ENCODE results near the gene SH3RF2.

SH3RF2 gene

DNA sequence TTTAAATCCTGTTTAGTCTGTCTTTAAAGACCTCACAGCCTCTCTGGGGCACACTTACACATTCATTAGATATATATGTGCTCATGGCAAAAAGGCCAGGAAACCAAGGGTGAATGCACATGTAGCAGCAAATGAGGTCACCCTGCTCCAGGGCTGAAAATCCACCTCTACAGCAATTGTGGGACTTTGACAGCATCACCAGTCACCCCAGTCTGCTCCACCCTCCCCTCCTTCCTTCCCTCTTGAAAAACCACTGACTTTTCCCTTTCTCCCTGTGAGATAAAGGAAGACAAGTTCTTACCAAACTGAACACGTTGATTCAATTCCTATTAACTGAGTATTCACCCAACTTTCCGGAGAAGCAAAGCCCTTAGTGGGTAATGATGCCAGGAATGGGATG lies 15.2 kb upstream of the SH3RF2 start:
- DNase-seq = no peak

DNA sequence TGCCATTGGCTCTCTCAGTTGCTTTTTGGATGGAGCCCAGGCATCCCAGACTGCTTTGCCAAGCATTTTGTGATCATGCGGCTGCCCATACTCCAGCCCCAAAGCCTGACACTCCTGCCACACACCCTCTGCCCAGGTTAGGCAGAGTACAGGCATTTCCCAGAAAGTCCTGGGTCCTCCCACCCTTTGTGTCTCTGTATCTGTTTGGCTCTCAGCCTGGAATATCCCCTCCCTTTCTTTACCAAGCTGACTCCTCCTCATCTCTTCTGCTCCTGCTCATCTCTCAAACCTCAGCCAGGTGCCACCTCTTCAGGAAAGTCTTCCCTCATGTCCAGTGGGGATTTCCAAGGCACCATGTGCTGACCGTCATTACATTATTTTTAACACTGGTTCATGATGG lies 14.3 kb upstream of the SH3RF2 start:
- DNase-seq = no peak

DNA sequence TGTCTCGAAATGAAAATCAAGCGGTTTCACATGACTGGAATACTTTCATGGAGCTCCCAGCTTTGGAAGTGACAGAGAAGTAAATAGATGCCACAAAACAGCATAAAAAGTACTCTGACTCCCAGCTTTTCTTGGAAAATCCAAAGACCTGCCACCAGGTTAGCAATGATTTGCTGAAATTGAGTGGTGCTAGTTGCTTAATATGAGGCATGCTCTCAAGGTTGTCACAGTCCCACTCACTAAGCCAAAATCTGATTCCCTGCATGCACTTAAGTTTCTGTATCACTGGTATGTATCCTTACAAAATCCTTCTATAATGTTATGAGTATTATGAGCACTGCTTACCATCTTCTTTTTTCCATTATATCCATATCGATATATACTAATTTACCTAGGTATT lies 13.0 kb upstream of the SH3RF2 start:
- DNase-seq = no peak

DNA sequence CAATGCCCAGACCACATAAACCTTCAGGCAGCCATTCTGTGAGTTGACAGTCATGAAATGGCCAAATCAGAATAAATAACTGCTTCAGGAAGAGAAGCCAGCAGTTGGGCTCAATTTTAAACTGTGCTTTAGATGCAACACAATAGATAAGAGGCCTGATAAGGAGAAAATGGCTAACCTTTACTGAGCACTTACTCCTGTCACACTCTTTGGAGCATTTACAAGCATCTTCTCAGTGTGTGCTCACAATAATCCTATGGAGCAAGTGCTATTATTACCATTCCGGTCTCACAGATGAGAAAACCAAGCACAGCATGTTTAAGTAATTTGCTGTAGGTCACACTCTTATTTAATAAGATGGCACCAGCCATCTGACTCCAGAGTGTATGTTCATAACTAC lies 11.5 kb upstream of the SH3RF2 start:
- no peak for DNase-seq

DNA sequence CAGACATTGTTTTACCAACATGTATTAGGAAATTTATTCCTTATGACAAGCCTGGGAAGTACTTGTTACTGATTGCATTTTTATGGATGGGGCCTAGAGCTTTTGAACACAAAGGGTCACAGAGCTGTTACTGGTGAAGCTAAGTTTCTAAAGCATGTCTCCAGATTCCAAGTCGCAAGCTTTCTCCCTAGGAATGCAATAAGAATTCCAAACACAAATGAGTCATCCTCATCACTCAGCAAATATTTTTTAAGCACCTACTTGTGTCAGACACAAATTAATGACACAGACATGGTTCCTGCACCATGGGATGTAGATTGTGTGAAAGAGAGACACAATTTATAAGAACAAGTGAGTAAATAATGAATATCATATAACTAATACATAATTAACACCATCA lies 11.0 kb upstream of the SH3RF2 start:
- no peak for DNase-seq

DNA sequence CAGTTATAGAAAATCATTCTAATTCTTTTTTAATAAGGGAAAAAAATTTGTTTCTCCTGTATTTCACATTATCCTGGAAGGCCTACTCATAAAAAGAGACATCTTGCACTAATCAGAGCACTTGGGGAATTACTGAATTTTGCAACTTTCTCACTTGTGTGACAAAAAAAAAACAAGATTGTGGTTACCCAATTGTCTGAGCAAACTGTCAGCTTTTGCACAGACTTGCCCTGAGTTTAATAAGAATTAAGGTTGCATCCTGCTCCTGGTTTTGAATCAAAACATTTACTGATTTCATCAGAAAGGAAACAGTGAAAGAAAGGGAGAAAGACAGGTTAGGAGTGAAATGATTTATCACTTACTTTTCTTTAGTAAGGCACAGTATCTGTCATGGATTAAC lies 10.6 kb upstream of the SH3RF2 start:
- DNase-seq = peak; percentile 77

DNA sequence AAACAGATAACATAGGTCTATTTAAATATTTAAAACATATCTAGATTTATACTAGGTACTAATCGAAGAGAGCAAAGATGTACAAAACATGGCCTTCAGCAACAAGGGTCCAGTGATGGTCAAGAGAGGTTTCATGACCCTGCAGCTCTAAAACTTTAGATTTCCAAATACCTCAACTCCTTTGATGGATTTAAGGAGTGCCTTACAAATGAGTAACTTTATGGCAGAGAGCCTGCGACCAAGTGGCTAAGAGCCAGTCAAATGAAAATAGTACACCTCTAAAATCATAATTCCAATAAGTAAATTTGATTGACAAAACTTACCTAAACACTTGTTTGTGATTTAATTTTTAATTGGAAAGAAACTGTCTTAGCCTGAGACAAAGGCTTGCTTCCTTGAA lies 4.7 kb upstream of the SH3RF2 start:
- no peak for DNase-seq

DNA sequence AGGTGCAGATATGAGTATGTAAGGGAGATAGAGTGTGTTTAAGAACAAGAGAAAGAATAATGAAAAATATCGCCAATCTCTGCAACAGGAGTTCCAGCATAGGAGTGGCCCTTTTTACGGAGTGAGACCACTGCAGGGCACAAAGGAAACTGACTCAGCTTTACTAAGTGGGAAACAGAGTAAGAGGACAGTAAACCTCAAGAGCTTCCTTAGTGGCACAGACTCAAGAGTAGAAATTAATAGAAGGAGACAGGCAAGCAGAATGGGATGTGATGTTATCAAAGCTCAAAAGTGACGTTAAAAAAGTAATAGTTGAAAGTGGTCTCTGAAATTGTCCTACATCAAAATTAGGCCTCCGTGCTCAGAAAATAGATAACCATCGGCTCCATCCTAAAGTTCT lies 2.1 kb upstream of the SH3RF2 start:
- no peak for DNase-seq

DNA sequence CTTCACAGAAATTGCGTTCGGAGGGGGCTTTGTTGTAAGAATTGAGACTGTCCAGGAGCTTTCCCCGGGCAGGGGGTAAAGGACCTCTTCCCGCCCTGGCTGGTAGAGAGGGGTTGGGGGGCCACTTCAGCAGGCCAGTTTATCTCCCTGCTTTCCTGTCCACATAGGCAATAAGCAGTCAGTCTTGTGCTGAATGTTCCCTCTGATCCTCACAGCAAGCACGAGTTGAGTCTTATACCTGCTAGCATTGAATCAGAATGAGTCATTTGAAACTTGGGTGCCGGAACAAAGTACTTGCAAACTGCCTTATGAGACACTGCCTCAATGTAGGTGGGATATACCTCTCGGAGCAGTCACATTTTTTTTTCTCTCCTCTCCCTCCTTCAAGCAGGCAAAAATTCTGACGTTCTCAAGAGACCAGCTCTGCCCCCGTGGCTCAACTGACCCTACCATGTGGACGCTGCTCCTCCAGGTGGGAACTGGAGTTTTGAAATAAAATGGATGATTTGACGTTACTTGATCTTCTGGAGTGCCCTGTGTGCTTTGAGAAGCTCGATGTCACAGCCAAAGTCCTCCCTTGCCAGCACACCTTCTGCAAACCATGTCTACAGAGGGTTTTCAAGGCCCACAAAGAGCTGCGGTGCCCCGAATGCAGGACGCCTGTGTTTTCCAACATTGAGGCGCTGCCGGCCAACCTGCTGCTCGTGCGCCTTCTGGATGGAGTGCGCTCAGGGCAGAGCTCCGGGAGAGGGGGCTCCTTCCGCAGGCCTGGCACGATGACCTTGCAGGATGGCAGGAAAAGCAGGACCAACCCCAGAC lies 1.3 kb downstream of the SH3RF2 start:
- peak; percentile 92 for DNase-seq

DNA sequence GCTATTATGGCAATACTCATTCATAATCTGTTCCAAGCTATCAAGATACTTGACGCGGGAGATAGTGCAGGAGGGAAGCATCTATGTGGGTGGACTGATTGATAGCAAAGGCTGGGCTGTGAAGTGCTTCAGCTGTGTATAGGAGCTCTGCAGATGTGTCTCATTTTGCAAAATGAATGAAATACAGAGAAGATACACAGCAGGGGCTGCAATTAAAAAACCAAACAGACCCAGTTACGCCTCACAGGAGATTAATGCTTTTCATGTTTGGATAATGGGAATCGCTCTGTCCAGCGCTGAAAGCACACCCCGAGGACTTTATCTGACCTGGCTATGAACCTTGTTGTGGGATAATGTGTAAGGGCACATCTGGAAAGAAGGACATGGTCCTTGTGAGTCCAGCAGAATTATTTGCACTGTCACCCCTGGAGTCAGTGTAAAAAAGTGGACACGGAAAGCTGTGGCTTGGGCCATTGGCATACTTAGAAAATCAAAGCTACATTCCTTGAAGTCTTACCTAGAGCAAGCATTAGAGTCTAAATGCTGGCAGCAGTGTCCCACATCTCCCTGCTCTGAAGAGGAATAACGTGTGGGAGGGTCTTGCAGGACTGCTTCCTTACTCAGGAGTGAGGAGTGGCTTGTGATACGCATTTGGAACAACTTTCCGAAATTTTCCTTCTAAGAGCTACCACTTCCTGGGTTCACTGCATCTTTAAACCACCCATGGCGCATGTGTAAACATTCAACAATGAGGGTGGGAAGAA lies 2.6 kb downstream of the SH3RF2 start:
- DNase-seq = no peak

DNA sequence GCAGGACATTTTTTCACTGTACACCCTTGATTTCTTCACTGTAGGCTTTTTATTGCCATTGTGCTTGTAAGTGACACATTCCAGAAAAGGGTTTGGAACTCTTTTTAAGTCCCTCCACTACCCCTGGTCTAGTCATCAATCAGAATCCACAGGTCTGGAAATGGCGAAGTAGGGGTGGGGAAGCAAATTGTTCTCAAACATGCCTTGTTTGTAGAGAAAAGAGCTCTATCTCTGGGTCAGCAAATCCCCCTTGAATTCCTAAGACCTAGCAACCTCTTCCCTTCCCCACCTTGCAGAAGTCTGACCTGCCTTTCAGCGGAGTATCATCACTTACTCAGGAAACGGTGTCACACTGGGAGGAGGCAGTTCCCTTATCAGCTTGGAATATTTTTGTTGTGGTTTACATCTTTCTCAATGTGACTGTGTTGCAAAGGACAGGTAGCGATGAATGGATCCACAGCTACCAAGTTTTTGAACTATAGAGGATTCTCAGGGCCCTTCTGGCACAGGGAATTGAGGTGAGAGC lies 3.2 kb downstream of the SH3RF2 start:
- DNase-seq = no peak

DNA sequence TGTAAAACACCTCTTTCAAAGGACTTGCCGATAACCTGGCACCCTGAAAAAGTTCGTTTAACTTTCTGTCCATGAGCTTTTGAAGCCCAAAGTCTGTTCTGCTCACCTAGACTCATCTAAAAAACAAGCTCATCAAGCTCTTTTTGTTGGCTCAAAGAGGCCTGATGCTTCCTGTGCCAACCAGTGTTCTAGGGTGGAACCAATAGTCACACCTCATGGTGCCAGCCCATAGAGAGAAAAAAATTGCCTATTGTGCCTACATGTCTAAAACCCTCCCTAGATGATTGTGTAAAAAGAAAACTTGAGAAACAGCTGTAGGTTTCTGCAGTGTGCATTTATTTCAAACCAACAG lies 4.7 kb downstream of the SH3RF2 start:
- peak; percentile 65 for DNase-seq

DNA sequence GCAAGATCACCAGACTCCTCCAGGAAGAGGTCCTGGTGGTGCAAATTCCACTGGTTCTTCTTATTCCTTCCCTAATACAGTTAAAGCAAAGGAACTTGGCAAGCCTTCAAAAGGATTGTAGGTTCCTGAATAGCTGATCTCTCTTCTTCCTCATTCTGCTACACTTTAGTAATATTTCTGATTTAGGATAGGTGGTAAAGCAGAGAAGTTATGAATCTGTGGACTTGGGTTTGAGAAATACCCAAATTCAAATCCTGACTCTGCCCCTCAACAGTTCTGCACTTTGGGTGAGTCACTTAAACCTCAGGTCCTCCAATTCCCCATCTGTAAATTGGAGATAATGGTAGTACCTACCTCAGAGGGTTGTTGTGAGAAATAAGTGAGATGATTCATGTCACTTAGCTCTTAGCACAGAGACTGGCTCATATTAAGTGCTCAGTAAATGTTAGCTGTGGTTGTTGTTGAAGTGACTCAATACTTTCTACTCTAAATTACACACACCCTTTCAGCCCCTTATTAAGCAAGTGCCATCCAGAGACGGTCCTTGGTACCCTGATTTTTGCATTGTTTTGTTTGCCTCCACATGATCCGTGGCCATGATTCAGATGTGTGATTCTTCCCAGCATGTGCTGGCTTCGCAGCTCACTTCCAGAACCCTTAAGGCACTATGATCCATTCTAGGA lies 5.2 kb downstream of the SH3RF2 start:
- peak; percentile 86 for DNase-seq

DNA sequence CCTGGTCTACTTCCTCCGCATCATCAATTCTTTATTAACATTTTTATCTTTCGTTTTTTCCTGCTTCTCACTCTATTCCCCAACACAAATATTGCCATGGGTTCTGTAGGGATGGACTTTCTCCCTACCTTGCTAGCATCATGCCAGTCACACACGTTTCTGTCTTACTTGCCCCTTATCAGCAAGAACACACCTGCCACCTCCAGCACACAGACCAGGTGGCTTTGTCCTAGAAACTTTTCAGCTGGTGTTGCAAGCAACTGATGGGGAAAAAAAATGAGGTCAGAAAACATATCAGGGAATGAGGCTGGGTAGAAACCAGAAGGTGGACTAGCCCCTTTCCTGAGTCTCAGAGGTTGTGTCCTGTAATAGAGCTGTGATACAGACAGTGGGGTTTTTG lies 5.8 kb downstream of the SH3RF2 start:
- DNase-seq = no peak

DNA sequence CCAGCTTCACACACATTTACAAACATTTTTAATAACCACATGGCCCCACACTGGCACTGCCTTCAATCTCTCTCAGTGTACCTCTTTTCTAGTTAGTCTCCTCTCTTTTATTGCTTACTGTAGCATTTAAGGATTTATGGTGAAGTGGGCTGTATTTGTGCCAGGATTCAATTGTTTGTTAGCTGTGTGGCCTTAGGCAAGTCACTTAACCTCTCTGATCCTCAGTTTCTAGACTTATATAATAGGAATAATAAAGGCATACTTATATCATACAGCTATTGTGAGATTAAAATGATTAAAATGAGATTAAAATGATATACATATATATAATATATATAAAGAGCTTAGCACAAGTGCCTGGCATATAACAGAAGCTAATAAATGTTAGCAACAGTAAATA lies 6.4 kb downstream of the SH3RF2 start:
- DNase-seq = no peak

DNA sequence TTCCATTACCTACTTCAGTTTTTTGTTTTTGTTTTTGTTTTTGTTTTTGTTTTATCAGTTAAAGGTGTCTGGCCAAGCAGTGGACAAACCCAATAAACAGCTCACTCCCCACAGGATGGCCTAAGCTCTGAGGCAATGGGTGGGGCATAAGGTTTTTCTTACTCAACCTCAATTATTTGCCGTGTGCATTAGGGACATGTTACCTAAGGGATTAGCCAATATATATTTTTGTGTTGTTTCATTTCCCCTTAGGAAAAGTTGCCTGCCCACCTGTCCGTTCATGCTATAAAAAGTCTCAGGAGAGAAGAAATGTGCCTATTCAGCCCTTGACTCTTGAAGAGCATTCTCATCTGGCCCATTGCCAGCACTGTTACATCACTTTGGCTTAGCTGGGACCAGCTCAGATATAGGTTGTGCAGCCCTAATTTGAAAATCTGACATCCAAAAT lies 7.3 kb downstream of the SH3RF2 start:
- no peak for DNase-seq

DNA sequence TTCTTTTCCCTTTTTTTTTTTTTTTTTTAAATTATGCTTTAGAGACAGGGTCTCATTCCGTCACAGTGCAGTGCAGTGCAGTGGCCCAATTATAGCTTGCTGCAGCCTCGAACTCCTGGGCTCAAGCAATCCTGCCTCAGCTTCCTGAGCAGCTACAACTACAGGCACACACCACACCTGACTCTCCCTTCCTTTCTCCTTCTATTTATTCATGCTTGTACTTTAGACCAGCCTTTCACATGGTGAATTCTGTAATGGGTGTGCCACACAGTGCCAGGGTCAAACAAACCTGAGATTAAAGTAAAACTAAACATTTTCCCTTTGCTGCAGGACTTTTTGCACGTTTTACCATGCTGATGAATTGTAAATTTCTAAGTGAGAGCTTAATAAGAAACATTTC lies 8.0 kb downstream of the SH3RF2 start:
- no peak for DNase-seq

DNA sequence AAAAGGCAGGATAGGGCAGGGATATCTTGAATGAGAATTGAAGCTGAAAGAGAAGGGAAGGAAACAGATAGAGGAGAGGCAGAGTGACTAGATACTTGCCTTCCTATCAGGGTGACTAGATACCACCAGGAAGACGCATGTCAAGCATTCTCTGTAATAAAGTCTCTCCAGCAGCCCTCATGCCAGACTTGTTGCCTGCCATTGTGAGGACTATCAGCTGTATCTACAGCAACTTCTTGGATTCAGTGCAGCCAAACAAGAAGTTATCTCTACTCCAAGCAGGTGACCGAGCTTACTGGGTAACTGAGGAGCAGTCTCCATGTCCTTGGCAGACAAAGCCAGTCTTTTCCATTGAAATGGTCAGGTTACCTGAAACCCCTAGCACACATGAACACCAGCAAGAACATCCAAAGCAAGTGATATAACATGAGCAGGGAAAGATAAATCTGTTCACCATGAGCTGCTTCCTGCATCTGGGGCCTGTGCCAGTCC lies 9.3 kb downstream of the SH3RF2 start:
- no peak for DNase-seq

DNA sequence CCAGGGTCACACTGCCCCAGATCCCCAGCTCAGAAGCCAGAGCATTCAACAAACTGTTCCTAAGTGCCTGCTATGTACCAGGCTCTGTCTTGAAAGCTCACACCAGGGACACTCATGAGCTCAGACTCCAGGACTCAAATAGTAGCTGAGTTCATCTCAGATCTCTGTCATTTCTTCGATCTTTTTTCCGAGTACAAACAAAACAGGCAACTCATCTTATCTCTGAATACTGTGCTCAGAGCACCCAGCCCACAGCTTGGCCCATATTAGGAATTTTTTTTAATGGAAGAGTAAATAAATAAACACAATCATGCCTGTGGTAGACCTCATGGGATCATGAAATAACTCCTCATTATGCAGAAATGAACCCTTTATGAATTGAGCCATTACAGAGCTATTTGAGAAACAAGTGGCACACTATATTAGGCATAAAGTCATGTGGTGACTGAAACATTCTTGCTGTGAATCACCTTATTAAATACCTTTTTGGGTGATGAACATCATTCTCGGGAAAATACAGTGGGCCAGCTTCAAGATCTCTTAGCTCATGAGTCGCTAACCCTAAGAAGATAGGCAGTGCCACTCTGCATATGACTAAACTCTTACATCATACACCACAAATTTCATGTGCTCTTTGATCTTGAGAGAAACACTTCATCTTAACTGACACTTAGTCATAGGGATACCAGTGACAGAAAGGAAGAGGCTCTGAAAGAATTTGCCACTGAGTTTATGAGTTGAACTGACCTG lies 9.9 kb downstream of the SH3RF2 start:
- peak; percentile 95 for DNase-seq

DNA sequence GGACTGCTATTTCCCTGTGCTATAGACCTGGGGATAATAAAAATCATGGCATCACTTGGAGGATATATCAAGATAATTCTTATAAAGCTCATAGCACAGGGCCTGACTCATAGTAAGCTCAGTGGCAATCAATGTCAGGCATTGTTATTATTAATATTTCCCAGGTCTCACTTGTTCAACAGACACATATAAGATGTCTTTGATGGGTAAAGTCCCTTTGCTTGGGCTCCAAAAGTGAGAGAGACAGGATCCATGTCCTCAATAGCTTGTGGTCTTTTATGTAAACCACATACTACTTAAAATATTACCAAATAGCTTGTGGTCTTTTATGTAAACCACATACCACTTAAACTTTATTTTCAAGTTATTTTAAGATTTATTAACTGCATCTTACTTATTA lies 11.2 kb downstream of the SH3RF2 start:
- DNase-seq = peak; percentile 36

DNA sequence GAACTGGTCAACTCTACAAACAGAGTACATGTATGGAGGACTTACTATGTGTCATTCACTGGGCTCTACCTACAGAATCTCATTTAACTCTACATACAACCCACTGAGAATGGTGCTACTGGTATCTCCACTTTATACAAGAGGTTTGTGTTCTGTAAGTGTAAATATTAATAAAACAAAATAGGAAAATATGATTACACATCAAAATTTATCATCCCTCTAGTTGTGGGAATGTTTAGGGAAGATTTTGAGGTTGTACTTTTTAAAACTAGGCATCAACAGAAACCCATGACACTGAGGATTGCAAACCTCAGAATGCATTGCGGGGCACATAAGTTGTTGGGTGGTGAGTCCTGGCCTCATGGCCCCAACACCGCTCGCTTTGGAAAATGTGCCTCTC lies 11.7 kb downstream of the SH3RF2 start:
- DNase-seq = no peak

DNA sequence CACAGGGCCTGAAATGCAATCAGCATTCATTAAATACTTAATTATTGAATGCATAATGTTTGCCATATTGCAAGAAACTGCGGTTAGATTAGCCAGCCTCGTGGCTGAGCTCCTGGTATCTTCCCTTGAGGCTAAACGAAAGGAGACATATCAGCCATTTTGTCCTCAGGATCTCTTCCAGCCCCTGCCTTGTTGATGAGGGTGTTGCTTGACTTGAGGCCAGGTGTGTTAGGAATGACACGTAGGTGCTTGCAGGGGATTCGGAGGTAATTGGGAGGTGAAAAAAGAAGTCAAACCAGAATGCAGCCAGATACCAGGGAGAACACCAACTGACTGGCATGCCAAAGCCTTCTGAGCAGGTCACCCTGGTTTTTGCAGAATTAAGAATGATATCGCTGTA lies 12.5 kb downstream of the SH3RF2 start:
- no peak for DNase-seq

DNA sequence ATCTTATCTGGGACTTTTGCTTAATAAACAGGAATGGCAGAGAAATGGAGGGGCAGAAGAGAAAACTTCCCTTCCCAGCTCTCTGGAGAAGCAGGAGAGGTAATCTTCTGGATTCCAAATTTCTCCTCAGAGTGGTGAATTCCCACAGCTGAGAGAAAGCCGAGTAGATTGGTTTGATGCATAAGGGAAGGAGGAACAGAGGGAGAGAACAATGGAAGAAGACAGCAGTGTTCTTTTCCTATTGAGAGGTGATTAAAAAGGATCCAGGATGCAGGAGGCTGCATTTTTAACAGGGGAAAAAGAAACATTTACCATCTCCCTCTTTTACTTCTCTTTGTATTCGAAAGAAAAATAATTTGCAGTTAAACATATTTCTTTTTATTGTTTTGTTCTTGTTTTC lies 13.1 kb downstream of the SH3RF2 start:
- no peak for DNase-seq
